ENCODE measurements around the gene USP17L13.
"Not testable (repeated sequence)": the region's sequence is repeated elsewhere in the genome, so short reads cannot be mapped to it uniquely, and the experiment has no call there.

The USP17L13 gene

DNA sequence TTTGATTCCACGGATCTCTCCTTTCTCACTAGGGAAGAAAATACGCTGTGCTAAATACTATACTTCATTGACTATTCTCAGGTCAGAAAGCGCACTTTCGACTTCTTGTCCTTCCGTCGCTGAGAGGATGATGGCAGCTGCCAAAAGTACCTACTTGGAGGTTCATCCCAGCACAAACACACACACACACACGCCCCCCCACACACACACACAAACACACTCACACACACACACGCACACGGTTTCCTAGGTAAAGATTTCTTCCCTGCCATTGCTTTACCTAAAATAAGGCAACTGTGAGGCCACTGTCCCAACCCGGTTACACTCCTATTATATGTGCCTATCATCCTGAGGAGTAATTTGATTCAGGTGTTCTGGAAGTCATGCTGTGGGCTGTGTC, 47.0 kb downstream of the USP17L13 start:
- DNase-seq; H3K4me3 ChIP-seq (ENCODE audit: control insufficient read depth in 1 of 7, extremely low read depth in 1 of 7, insufficient read depth in 4 of 7, low read depth in 2 of 7, low read length in 6 of 7); CTCF ChIA-PET; H3K36me3 ChIP-seq (ENCODE audit: control insufficient read depth in 4 of 4, insufficient read depth in 4 of 4, low read length in 3 of 4); H3K27me3 ChIP-seq (replicated peaks in 2 of 5; ENCODE audit: control insufficient read depth in 4 of 5, insufficient read depth in 5 of 5, low read length in 4 of 5); H3K4me1 ChIP-seq (ENCODE audit: control extremely low read depth in 1 of 4, control insufficient read depth in 4 of 4, insufficient read depth in 4 of 4, low read length in 3 of 4); H3K9me3 ChIP-seq (ENCODE audit: control extremely low read depth in 1 of 5, control insufficient read depth in 4 of 5, insufficient read depth in 2 of 5, low read depth in 1 of 5, low read length in 4 of 5); POLR2A ChIA-PET; H3K27ac ChIP-seq (ENCODE audit: insufficient read depth in 1 of 2, low read depth in 1 of 2, low read length in 2 of 2, poor library complexity in 1 of 2, severe bottlenecking in 2 of 2): not testable (repeated sequence)
- 96% methylated on average over 3 of the region's 10 CpGs for WGBS (ENCODE audit: insufficient coverage)
